HT1080 (cell line): ENCODE data around the gene RTEL1. TPM values are rescaled to one million over a fixed set of nuclear protein-coding genes. Genes with fewer than 3 reads are reported as not detected.
"Not testable (repeated sequence)": the region's sequence is repeated elsewhere in the genome, so short reads cannot be mapped to it uniquely, and the experiment has no call there.

Source experiments
- DNase-seq: peaks from one replicate; pipeline ENCODE4 v3.0.0-alpha.2; 2015; ENCODE audit warnings: low read depth
- total RNA-seq: library from RNA; depleted of rRNA; stranded (reverse); fragments of >200 nt; shearing (Covaris generic); gene quantifications from 2 replicates; pipeline ENCODE4 v1.2.3, GENCODE V29; 2014

The RTEL1 gene
- total RNA-seq, 1 experiment from 2014 or later: 19.3 TPM

- no peak for DNase-seq
Measured at GRCh38 chr20:63652192-63652980, 5.7 kb upstream of the RTEL1 start.

- peak; percentile 67 for DNase-seq
Measured at GRCh38 chr20:63653041-63653973, 4.8 kb upstream of the RTEL1 start, which contains the start of gene STMN3. Gene STMN3 (minus strand): TSS chr20:63653424. CDS start chr20:63653345, 79 bp downstream.

GRCh38 chr20:63653974-63654668, 4.0 kb upstream of the RTEL1 start:
- no peak for DNase-seq

- DNase-seq: no peak
Measured at GRCh38 chr20:63655249-63655648, 2.9 kb upstream of the RTEL1 start.

- DNase-seq: no peak
Measured at GRCh38 chr20:63656451-63656850, 1.7 kb upstream of the RTEL1 start.

GRCh38 chr20:63657260-63657936, 714 bp upstream of the RTEL1 start:
- no peak for DNase-seq

GRCh38 chr20:63658749-63659187, 656 bp downstream of the RTEL1 start:
- DNase-seq: no peak

- DNase-seq: no peak
Measured at GRCh38 chr20:63659370-63659769, 1.3 kb downstream of the RTEL1 start.

GRCh38 chr20:63660174-63660573, 2.1 kb downstream of the RTEL1 start:
- not testable (repeated sequence) for DNase-seq

- DNase-seq: no peak
Measured at GRCh38 chr20:63660622-63661021, 2.5 kb downstream of the RTEL1 start.

GRCh38 chr20:63661108-63661507, 3.0 kb downstream of the RTEL1 start:
- no peak for DNase-seq

- no peak for DNase-seq
Measured at GRCh38 chr20:63661959-63662812, 4.1 kb downstream of the RTEL1 start.

GRCh38 chr20:63662813-63663189, 4.7 kb downstream of the RTEL1 start:
- DNase-seq: no peak

GRCh38 chr20:63663332-63664066, 5.4 kb downstream of the RTEL1 start:
- DNase-seq: no peak

GRCh38 chr20:63664143-63664851, 6.2 kb downstream of the RTEL1 start:
- DNase-seq: no peak

- no peak for DNase-seq
Measured at GRCh38 chr20:63664861-63665594, 6.9 kb downstream of the RTEL1 start.

GRCh38 chr20:63665708-63666107, 7.6 kb downstream of the RTEL1 start:
- DNase-seq: no peak

GRCh38 chr20:63667858-63668257, 9.7 kb downstream of the RTEL1 start:
- no peak for DNase-seq
